Upper lobe of left lung (tissue), 4 donors: ENCODE measurements around the gene PPP1R14D.

ENCODE experiments used
- EP300 ChIP-seq, 4 donors: sonication (generic); formaldehyde crosslinking; IDR thresholded peaks; one replicate each; pipeline ENCODE4 v1.5.1; 2017; ENCODE audit warnings: antibody characterized with exemption in 4 of 4, control low read depth in 2 of 4
- POLR2A ChIP-seq, 4 donors: fragments of 450-650 bp; IDR thresholded peaks; one replicate each; pipeline ENCODE4 v1.5.1; 2016 to 2017; ENCODE audit warnings: antibody characterized with exemption in 4 of 4, mild to moderate bottlenecking in 2 of 4
- POLR2AphosphoS5 ChIP-seq, 2 donors: sonication (generic); formaldehyde crosslinking; IDR thresholded peaks; one replicate each; pipeline ENCODE4 v1.5.1; 2017; ENCODE audit warnings: antibody characterized with exemption in 2 of 2
- TF ChIP-seq, protein P1 (sequence below), 6 experiments: fragments of 450-650 bp in 4 of 6; fragments of 200-600 bp in 2 of 6; sonication (generic) in 2 of 6; IDR thresholded peaks; one replicate each; pipeline ENCODE4 v1.5.1; 2016 to 2019; ENCODE audit warnings: antibody characterized with exemption in 6 of 6

GRCh38 chr15:40854161-40854560 is 25.7 kb upstream of the PPP1R14D start:
- TF ChIP-seq, protein P1, sequence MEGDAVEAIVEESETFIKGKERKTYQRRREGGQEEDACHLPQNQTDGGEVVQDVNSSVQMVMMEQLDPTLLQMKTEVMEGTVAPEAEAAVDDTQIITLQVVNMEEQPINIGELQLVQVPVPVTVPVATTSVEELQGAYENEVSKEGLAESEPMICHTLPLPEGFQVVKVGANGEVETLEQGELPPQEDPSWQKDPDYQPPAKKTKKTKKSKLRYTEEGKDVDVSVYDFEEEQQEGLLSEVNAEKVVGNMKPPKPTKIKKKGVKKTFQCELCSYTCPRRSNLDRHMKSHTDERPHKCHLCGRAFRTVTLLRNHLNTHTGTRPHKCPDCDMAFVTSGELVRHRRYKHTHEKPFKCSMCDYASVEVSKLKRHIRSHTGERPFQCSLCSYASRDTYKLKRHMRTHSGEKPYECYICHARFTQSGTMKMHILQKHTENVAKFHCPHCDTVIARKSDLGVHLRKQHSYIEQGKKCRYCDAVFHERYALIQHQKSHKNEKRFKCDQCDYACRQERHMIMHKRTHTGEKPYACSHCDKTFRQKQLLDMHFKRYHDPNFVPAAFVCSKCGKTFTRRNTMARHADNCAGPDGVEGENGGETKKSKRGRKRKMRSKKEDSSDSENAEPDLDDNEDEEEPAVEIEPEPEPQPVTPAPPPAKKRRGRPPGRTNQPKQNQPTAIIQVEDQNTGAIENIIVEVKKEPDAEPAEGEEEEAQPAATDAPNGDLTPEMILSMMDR (IDR thresholded peaks at IDR 0.05): no peak
- TF ChIP-seq POLR2AphosphoS5 (IDR thresholded peaks at IDR 0.05) (no peak), POLR2A (IDR thresholded peaks at IDR 0.05) (no peak), EP300 (IDR thresholded peaks at IDR 0.05) (no peak)
